HepG2 (cell line): ENCODE data around the gene TGFA.

Experiments
- CBX2 ChIP-seq, 2 experiments: fragments of 200-600 bp in 1 of 2; sonication (generic); formaldehyde crosslinking in 1 of 2; IDR thresholded peaks; 2 replicates each; pipeline versions ENCODE4 v1.7.0 to v1.8.1; 2018 to 2022; ENCODE audit warnings: low read depth in 2 of 2, low read length in 1 of 2, mild to moderate bottlenecking in 1 of 2, missing genetic modification reagents in 1 of 2
- CTCF ChIP-seq: sonication (generic); formaldehyde crosslinking; IDR thresholded peaks from 2 replicates; pipeline ENCODE4 v1.5.0; 2020; ENCODE audit warnings: mild to moderate bottlenecking, missing genetic modification reagents, moderate library complexity
- DBP ChIP-seq: sonication (generic); formaldehyde crosslinking; IDR thresholded peaks from 2 replicates; pipeline ENCODE4 v1.4.0; 2020; ENCODE audit warnings: missing genetic modification reagents; ENCODE audit errors: not compliant biosample characterization
- MAFG ChIP-seq: sonication (generic); formaldehyde crosslinking; IDR thresholded peaks from 2 replicates; pipeline ENCODE4 v1.5.1; 2020; ENCODE audit warnings: mild to moderate bottlenecking, missing genetic modification reagents
- MZF1 ChIP-seq: sonication (generic); formaldehyde crosslinking; IDR thresholded peaks from 2 replicates; pipeline ENCODE4 v1.8.1; 2023; ENCODE audit warnings: mild to moderate bottlenecking, missing genetic modification reagents, borderline replicate concordance
- RFX5 ChIP-seq: IDR thresholded peaks from 2 replicates; pipeline ENCODE4 v1.6.1; 2011; ENCODE audit warnings: low read depth, low read length, improper control_type of control experiment
- SALL1 ChIP-seq: sonication (generic); formaldehyde crosslinking; IDR thresholded peaks from 2 replicates; pipeline ENCODE4 v1.8.0; 2022; ENCODE audit warnings: mild to moderate bottlenecking, missing genetic modification reagents
- TCF7 ChIP-seq: sonication (generic); IDR thresholded peaks from 2 replicates; pipeline ENCODE4 v1.6.1; 2016; ENCODE audit warnings: antibody characterized with exemption, low read depth
- ZBTB4 ChIP-seq: sonication (generic); formaldehyde crosslinking; IDR thresholded peaks from 2 replicates; pipeline ENCODE4 v1.4.0; 2020; ENCODE audit warnings: missing genetic modification reagents, mild to moderate bottlenecking, borderline replicate concordance

GRCh38 chr2:70549962-70550361 is 3.7 kb downstream of the TGFA start:
- TF ChIP-seq RFX5 (no peak), SALL1 (CRISPR knock-in tag) (no peak), DBP (CRISPR knock-in tag) (no peak), TCF7 (no peak), MAFG (no peak), ZBTB4 (CRISPR knock-in tag) (no peak), CTCF (CRISPR knock-in tag) (no peak), CBX2 (IDR thresholded peaks at IDR 0.05; ENCODE audit: low read depth, low read length) (no peak), CBX2 (CRISPR knock-in tag; IDR thresholded peaks at IDR 0.05; ENCODE audit: low read depth) (no peak), MZF1 (no peak)
